HG03025 (cell line): ENCODE data around the gene ARNT2.

Experiments
- ATAC-seq: cut with Tn5 transposase; IDR thresholded peaks from one replicate; pipeline ENCODE4 v1.9.1; 2021; ENCODE audit warnings: mild to moderate bottlenecking, moderate library complexity; ENCODE audit not compliant: unreplicated experiment, low FRiP score

ARNT2 gene

DNA sequence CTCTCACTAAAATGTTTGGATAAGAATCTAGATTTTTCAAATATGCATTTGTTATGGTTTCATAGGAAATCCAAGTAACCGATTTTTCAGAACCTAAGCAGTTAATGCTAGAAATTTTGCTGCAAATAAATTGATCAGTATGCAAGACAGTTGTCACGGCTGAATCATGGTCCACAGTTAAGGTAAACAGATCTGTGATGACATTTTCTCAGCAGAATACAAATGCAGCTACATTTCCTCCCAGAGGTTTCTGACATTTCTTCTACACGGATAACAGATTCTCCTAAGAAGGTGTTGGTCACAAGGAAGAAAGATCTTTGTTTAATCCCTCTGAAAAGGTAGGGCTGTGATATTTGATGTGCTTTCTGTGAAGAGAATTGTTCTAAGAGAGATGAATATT is 36.9 kb downstream of the ARNT2 start:
- no peak for ATAC-seq

DNA sequence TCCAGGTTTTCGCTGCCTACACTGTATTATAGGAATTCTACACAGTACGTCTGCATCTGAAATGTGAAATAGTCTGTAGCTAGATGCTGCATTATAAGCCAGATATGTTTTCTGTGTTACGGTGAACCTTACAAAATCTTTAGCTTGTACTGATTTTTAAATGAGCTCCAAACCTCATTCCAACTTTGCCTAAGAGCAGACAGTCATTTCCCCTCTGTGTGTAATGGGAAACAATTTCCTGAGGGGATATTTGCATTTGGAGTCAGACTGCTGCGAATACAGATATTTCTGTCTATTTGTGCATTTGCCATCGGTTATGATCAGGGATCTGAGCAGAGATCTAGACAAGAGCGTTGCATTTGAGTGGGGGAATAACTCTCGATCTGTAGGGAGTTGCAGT is 37.5 kb downstream of the ARNT2 start:
- no peak for ATAC-seq

DNA sequence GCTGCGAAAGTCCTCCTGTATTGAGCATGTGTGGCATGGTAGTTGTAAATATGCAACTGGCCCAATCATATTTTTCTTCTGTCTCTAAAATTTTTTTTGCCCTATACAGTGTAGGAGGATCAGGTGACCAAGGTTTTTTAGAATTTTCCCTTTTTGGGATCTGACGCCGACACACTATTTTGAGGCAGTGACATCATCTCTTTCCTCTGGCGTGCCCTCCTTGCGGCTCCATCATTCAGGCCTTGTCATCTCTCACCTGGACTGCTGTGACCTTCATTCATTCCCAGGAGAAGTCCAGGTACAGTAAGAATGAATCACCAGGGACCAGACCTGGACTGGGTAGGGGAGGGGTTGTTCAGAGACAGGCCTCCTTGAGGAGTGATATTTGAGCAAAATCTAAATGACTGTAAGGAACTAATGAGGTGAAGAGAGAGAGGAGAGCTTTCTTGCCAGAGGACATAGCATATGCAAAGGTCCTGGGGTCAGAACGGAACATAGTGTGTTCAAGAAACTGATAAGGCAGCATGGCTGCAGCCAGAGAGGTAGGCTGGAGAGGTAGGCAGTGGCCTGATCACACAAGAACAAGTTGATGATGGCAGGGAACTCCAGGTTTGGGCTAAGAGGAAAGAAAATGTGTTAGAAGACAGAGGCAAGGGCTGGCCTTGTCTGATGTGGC is 38.7 kb downstream of the ARNT2 start:
- ATAC-seq: no peak

DNA sequence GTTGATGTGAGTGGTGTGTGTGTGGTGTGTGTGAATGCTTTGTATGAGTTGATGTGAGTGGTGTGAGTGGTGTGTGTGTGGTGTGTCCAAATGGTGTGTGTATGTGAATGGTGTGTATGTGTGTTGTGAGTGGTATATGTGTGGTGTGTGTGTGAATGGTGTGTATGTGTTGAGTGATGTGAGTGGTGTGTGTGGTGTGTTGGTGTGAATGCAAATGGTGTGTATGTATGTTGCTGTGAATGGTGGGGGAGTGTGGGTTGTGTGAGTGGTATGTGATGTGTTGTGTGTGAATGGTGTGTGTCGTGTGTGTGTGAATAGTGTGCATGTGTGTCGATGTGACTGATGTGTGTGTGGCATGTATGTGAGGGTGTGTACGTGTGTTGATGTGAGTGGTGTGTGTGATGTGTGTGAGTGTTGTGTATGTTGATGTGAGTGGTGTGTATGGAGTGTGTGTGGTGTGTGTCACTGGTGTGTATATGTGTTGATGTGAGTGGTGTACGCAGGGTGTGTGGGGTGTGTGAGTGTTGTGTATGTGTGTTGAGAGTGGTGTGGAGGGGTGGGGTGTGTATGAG is 40.6 kb downstream of the ARNT2 start:
- ATAC-seq: no peak

DNA sequence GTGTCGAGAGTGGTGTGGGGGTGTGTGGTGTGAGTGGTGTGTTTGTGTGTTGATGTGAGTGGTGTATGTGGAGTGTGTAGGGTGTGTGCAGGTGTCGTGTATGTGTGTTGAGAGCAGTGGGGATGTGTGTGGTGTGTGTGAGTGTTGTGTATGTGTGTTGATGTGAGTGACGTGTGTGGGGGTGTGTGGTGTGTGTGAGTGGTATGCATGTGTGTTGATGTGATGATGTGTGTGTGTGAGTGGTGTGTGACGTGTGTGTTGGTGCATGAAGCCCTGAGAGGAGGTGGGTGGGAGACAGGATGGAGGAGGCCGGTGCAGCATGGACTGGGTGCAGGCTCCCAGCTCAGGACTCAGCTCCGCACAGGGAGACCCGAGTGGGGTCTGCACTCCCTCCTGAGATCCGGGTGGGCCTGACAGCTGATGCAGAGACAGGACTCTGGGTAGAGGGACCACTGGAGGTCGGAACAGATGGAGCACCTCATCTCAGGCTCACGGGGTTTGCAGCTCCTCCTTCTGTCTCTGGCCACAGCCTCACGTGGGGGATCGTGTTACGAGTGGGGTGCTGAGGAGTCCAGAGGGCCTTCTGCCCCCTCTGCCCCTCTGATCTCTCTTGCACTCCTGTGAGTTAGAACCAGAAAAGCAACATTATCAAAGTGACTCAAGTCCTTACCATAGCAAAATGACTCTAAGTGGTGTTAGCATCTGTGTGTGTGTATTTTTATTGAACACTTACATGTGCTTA is 41.3 kb downstream of the ARNT2 start:
- no peak for ATAC-seq

DNA sequence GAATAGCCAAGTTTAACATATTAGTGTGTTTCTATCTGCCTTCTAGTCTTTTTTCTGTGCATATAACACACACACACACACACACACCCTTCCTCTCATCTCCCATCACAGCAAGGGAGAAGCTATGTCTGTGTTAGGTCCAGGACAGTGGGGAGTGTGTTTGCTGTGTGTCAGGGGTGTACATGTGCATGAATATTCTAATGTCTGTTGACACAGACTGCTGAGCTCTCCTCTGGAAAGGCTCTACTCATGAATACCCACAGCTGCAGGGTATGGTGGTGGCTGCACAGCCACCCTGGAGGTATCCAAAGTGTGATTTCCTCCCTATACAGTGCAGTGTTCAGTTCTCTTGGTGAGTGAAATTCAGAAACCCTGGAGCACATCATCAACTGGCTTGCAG is 42.9 kb downstream of the ARNT2 start:
- no peak for ATAC-seq

DNA sequence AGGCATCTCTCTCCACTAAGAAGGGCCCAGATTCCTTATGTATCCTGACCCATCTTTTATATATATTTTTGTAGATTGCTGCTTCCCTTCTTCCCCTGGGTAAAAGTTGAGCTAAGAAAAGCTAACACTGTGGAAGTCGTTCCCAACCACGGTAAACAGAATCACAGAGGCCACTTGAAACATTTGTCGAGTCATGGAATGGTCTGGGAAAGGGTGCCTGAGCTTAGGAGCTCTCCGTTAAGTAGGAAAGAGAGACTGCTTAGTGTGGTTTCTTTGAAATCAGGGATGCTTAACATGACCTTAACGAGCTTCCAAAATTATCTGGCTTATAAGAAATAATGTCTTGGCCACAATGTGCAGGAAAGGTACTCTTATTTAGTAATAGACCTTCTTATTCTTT is 45.6 kb downstream of the ARNT2 start:
- ATAC-seq: no peak

DNA sequence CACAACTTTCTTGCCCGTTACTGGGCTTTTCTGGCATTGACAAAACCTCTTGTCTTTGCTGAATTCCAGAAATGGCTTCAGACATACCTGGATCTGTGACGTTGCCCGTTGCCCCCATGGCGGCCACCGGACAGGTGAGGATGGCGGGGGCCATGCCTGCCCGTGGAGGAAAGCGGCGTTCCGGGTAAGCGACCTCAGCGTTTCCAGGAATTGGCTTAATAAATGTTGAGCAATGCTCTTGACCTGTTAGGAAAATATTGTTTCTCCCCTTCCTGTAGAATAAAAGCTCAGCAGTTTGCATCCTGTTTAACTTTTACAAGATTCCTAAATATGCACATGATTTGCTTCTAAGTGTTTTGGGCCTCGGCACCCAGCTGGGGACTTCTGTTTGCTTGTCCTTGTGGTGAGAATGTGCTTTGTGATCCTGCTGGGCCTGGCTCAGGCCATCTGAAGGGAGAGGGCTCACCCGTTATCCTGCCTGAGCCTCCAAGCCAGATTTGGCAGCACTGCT is 46.7 kb downstream of the ARNT2 start:
- no peak for ATAC-seq

DNA sequence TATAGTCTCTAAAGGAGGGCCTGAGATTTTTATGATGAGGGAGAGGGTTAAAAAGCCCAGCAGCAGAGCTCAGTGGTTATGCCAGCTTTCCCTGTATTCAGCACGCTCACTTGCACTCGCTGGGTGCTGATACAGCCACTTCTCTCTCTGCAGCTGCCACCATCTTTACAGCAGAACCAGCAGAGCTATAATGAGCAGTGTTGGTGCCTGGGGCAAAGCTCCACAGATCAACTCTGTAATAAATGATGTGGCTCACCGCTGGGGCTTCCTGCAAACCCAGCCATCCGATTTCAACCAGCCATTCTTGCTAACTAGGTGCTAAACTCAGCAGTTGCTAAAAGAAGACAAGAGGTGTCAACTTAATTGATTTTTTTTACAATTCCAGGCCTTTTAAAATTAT is 48.0 kb downstream of the ARNT2 start:
- ATAC-seq: no peak

DNA sequence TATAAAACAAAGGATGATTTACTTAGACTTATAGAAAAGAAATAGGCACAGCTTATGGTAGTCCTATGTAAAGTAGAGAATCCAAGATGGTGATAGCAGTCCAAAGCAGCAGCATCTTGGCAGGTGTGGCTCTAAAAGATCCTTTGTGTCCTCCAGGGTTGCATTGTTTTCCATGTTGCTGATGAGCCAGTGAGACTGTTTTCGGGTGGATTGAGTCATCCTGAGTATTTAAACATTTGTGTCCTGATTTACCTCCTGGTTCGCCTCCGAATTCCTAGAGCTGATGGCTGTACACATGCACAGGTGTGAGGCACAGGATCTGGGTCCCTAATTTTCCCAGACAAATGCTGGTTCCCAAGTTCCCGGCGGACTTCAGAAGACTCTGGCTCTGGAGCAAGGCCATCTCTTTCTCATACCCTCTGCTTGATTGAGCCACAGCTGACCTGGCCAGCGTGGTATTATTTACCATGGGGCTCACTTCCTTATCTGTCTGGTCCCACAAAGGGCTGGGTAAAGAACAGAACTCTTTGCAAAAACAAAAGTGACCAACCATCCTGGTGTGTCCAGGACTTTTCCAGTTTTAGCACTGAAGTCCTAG is 51.0 kb downstream of the ARNT2 start:
- no peak for ATAC-seq

DNA sequence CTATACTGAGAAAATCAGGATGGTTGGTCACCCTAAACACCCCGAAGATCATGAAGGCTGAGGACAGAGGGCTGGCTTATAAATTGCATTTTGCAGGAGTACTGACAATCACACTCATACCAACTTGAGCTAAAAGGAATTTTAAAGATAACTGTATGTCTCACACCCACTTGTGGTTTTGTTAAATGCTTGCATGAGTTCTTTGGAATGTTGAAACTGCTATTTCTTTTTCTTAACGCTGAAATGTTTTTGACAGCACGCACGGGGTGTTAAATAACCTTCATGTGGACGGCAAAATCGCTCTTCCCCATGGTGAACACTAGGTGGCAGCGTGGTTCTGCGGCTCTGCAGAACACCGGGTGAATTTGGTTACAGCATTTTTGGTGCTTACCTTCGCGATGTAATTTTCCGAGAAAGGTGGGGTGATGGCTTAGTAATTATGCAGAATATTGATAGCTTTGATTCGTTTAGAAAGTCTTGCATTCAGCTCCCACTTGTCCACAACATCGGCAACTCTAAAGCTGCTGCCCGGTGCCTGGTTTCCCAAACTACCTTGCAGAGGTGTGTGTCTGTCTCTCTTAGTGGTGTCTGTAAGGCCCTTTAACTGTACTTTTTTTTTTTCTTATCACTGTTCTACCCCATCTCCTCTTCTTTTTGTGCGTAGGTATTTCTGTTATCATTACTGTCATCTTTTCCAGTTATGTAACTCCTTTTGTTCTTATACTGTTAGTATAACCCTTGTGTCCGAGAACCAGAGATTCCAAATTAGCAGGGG is 51.7 kb downstream of the ARNT2 start:
- no peak for ATAC-seq

DNA sequence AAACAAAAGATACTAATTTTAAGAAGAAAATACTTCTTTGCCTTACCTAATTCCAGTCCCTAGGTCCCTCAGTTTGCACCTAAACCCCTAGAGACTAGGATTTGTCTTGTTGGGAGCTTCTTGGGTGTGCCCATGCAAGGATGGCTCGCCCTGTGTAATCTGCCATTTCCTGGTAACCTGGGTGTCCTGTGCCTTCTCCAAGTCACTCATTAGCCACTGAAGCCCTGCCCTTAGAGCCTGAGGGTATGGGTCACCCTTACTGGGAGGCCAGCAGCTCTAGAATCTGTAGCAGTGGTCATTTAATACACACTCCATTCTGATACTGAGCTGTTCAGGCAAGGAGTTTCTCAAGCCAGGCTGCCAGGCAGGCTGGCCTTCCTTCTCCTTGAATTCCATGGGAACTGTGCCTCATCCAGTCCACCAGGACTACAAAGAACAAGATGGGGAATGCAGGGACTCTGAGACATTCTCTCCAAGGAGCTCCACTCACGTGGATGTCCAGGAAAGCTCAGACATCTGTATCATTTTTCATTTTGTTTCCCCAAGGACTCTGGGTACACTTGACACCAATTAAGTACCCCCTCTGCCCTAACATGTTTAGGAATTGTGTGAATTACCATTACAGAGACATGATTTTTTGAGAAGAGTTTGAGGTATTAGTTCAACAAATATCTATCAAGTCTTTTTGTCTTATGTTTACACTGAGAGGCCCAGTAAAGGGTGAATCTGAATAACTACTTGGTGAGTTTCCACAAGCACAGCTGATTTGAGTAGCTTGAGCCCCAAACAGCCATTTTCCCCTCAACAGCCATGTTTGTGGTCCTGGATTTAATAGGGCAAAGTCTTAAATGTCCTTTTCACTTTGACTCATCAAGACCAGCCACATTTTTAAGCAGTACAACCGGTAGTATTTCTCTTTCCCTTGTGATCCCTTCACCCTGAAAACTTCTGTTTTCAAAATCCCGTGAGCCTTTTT is 52.6 kb downstream of the ARNT2 start:
- ATAC-seq: no peak

DNA sequence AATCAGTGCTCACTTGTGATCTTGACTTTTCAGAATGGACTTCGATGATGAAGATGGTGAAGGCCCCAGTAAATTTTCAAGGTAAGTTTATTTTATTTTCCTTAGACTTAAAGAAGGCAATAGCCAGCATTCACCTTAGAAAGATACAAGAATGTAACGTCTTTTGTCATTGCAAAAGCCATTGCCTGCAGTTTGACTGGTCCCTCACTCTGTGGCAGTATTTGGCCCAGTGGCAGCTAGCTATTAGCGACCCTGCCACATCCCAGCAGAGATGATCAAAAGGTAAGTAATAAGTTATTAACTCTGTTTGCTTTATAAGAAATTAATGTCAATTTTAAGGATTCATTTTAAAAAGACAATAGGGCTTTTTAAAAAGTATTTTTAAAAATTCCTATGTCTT is 53.7 kb downstream of the ARNT2 start:
- no peak for ATAC-seq

DNA sequence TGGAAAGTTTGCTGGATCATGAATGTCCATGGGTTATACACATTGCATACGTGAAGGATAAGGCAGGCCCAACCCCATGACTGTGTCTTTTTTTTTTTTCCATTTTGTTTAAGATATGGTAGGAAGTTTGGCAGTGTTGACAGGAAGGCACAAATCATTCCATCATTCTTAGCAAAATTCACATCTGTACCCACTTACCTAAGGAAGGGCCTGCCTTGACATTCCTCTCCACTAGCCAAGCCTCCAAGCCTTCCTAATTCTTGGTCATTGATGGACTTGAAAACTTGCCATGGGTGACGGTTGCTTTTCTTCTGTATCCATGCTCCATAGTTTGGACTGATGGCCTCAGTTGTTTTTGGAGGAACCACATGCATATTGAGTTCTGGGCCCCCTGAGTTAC is 54.4 kb downstream of the ARNT2 start:
- no peak for ATAC-seq

DNA sequence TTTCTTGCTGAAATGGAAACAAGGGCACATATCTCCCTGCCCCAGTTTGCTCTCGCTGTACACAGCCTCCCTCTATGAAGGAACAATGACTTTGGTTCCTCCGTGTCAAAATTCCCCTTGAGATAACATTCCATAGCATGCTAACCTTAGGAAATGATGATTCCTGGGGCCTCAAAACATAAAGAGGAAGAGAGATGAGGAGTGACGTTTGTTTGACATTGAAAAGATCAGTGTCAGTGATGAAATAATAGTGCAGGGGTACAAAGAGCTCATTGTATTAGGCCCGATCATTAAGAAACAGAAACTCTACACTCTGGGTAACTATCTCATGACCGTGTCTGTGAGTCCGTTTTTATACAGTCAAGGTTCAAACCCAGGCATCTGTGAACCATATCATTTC is 55.2 kb downstream of the ARNT2 start:
- ATAC-seq: no peak

DNA sequence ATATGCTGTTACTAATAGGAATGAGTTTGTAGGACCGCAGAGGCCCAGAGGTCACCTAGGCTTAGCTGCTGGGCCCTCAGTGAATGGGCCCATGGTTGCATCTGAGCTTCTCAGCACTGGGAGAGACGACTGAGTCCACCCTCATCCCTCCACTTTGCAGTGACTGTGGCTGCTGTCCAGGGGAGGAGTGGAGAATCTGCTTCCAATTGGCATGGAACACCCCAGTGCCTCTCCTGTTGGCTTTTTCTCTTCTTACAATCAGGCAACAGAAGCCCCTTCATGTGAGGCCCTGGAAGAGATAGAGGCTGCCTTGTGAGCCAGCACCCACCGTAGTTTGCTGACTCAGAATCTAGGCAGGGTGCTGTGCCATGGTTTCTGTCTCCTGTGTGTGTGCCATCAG is 55.6 kb downstream of the ARNT2 start:
- no peak for ATAC-seq

DNA sequence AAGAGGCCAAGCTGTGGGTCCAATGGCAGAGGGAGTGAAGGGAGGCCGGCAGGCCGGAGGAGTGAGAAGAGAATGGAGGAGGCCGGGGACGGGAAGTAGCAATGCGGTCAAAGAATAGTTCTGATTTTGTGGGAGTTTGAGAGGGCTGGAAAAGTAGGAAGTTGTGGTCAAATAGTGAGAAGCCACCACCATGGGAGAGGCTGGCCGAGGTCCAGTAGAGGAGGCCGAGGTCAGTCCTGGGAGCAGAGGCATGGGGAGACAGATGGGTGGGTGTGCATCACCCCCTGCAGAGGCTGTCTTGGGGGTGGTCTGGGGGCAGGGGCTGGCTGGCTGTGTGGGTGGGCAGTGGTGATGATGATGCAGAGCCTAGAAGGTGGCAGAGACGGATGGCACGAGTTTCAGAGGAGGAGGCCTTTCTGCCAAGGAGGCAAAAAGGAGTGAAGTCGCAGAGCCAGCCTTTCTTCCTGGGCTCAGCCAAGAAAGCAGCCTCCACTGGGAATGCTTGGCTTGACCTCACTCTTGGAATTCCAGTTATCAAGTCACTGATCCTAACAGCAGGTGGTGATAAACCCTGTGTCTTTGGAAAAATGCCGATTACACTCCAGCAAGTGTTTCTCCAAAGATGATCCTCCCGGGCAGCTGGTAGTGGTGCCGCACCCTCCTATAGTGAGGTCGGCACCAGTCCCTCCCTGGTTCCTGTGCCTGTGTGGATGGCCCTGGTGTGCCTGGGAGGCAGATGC is 57.3 kb downstream of the ARNT2 start:
- ATAC-seq: no peak

DNA sequence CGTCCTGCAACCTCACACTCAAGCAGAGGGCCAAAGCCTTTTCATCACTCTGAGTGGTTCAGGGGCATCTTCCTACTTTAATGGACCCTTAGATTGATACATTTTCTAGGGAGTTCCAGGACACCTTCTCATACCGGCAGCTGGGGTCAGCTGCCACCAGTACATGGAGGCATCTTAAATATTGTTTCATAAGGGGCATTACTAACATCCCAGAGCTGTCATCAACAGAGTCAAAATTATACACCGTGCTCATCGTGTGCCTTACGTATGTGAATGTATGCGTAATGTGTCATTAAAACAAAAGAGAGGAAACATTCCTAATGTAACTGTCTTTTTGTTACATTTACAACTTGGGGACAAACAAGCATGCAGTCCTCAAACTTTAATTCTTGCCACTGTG is 57.9 kb downstream of the ARNT2 start:
- ATAC-seq: no peak
